Measurements from ENCODE around the gene MED27. TPM values are rescaled to one million over a fixed set of nuclear protein-coding genes. Genes with fewer than 3 reads are reported as not detected.

The MED27 gene
- total and polyA plus RNA-seq, 2 of the 8 experiments (the other 6 are each of a cell fraction or from before 2014, with no cell fraction given): 29.9 to 56.5 TPM

DNA sequence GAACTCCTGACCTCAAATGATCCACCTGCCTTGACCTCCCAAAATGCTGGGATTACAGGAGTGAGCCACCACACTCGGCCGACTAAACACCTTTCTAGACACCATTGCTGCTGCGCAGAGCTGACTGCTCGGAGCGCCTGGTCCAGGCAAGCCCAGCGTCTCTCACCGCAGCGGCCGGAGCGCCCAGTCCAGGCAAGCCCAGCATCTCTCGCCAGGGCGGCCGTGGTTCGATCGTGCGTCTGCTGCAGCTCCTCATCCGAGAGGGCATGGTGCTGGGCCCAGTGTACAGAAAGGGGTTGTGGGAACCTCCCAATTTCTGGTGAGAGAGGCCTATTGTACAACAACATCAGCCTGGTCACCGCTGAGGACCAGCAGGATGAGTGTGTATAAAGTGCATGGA, 230.3 kb downstream of the MED27 start (continued):
- TF ChIP-seq, protein P1, sequence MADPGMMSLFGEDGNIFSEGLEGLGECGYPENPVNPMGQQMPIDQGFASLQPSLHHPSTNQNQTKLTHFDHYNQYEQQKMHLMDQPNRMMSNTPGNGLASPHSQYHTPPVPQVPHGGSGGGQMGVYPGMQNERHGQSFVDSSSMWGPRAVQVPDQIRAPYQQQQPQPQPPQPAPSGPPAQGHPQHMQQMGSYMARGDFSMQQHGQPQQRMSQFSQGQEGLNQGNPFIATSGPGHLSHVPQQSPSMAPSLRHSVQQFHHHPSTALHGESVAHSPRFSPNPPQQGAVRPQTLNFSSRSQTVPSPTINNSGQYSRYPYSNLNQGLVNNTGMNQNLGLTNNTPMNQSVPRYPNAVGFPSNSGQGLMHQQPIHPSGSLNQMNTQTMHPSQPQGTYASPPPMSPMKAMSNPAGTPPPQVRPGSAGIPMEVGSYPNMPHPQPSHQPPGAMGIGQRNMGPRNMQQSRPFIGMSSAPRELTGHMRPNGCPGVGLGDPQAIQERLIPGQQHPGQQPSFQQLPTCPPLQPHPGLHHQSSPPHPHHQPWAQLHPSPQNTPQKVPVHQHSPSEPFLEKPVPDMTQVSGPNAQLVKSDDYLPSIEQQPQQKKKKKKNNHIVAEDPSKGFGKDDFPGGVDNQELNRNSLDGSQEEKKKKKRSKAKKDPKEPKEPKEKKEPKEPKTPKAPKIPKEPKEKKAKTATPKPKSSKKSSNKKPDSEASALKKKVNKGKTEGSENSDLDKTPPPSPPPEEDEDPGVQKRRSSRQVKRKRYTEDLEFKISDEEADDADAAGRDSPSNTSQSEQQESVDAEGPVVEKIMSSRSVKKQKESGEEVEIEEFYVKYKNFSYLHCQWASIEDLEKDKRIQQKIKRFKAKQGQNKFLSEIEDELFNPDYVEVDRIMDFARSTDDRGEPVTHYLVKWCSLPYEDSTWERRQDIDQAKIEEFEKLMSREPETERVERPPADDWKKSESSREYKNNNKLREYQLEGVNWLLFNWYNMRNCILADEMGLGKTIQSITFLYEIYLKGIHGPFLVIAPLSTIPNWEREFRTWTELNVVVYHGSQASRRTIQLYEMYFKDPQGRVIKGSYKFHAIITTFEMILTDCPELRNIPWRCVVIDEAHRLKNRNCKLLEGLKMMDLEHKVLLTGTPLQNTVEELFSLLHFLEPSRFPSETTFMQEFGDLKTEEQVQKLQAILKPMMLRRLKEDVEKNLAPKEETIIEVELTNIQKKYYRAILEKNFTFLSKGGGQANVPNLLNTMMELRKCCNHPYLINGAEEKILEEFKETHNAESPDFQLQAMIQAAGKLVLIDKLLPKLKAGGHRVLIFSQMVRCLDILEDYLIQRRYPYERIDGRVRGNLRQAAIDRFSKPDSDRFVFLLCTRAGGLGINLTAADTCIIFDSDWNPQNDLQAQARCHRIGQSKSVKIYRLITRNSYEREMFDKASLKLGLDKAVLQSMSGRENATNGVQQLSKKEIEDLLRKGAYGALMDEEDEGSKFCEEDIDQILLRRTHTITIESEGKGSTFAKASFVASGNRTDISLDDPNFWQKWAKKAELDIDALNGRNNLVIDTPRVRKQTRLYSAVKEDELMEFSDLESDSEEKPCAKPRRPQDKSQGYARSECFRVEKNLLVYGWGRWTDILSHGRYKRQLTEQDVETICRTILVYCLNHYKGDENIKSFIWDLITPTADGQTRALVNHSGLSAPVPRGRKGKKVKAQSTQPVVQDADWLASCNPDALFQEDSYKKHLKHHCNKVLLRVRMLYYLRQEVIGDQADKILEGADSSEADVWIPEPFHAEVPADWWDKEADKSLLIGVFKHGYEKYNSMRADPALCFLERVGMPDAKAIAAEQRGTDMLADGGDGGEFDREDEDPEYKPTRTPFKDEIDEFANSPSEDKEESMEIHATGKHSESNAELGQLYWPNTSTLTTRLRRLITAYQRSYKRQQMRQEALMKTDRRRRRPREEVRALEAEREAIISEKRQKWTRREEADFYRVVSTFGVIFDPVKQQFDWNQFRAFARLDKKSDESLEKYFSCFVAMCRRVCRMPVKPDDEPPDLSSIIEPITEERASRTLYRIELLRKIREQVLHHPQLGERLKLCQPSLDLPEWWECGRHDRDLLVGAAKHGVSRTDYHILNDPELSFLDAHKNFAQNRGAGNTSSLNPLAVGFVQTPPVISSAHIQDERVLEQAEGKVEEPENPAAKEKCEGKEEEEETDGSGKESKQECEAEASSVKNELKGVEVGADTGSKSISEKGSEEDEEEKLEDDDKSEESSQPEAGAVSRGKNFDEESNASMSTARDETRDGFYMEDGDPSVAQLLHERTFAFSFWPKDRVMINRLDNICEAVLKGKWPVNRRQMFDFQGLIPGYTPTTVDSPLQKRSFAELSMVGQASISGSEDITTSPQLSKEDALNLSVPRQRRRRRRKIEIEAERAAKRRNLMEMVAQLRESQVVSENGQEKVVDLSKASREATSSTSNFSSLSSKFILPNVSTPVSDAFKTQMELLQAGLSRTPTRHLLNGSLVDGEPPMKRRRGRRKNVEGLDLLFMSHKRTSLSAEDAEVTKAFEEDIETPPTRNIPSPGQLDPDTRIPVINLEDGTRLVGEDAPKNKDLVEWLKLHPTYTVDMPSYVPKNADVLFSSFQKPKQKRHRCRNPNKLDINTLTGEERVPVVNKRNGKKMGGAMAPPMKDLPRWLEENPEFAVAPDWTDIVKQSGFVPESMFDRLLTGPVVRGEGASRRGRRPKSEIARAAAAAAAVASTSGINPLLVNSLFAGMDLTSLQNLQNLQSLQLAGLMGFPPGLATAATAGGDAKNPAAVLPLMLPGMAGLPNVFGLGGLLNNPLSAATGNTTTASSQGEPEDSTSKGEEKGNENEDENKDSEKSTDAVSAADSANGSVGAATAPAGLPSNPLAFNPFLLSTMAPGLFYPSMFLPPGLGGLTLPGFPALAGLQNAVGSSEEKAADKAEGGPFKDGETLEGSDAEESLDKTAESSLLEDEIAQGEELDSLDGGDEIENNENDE (IDR thresholded peaks at IDR 0.05; ENCODE audit: insufficient replicate concordance, low read length): no peak
- no peak for TF ChIP-seq CHD2 (IDR thresholded peaks at IDR 0.05; ENCODE audit: low read length)
- TF ChIP-seq TAF1 (IDR thresholded peaks at IDR 0.05; ENCODE audit: low read depth, low read length): no peak
